IMR-90 (cell line): Measurements from ENCODE around the gene CDCP2. TPM values are rescaled to one million over a fixed set of nuclear protein-coding genes. Genes with fewer than 3 reads are reported as not detected.

ENCODE experiments used
- ATAC-seq: fragments of 200-7000 bp; cut with Tn5 transposase; 2 replicates; pipeline ENCODE4 v1.9.1; 2020; ENCODE audit warnings: low read depth, mild to moderate bottlenecking, moderate library complexity
- BruUV-seq: library from RNA; stranded (reverse); fragments of 400-500 nt; replicated peaks from 2 replicates; lab custom pipeline; 2021; lab: Mats Ljungman, UMichigan
- CTCF ChIA-PET: fragments of 300-600 bp; formaldehyde crosslinking; extraction: SDS; loops from one replicate; lab custom pipeline; 2021; ENCODE audit warnings: antibody characterized with exemption; lab: Yijun Ruan, JAX
- POLR2A ChIA-PET: fragments of 300-600 bp; sonication (Branson Sonifier 250); formaldehyde crosslinking; loops from one replicate; lab custom pipeline; 2022; ENCODE audit warnings: antibody characterized with exemption; ENCODE audit not compliant: unreplicated experiment; lab: Charles Lee
- DNase-seq: peaks from one replicate; pipeline ENCODE4 v3.0.0; 2013
- H2AFZ ChIP-seq: replicated peaks from 2 replicates; pipeline ENCODE3; 2013; ENCODE audit warnings: low read length, mild to moderate bottlenecking; ENCODE audit not compliant: poor library complexity
- H2AK5ac ChIP-seq: 2 replicates; pipeline ENCODE4 v1.6.1; 2013; ENCODE audit warnings: low read depth, low read length, inconsistent platforms
- H2AK9ac ChIP-seq: replicated peaks from 2 replicates; pipeline ENCODE3; 2013; ENCODE audit warnings: mild to moderate bottlenecking, low read depth, low read length, moderate library complexity; ENCODE audit not compliant: poor library complexity
- H2BK120ac ChIP-seq: 2 replicates; pipeline ENCODE4 v1.6.1; 2013; ENCODE audit warnings: low read depth, low read length, inconsistent platforms
- H2BK15ac ChIP-seq: 3 replicates; pipeline ENCODE4 v1.6.1; 2013; ENCODE audit warnings: low read depth, low read length, inconsistent platforms
- H2BK20ac ChIP-seq: 2 replicates; pipeline ENCODE4 v1.6.1; 2013; ENCODE audit warnings: low read depth, mild to moderate bottlenecking, inconsistent platforms, low read length, moderate library complexity
- H2BK5ac ChIP-seq: 2 replicates; pipeline ENCODE4 v1.6.1; 2013; ENCODE audit warnings: mild to moderate bottlenecking, low read depth, low read length, inconsistent platforms; ENCODE audit not compliant: poor library complexity, severe bottlenecking
- H3K14ac ChIP-seq: replicated peaks from 2 replicates; pipeline ENCODE4 v1.6.1; 2013; ENCODE audit warnings: low read depth, low read length, inconsistent platforms
- H3K18ac ChIP-seq: 2 replicates; pipeline ENCODE4 v1.6.1; 2013; ENCODE audit warnings: low read depth, low read length, control low read depth
- H3K23ac ChIP-seq: 2 replicates; pipeline ENCODE4 v1.6.1; 2013; ENCODE audit warnings: low read depth, low read length, inconsistent platforms
- H3K27ac ChIP-seq: 2 replicates; pipeline ENCODE4 v1.5.1; 2013; ENCODE audit warnings: mild to moderate bottlenecking, control low read depth, low read length; ENCODE audit not compliant: insufficient read depth
- H3K27me3 ChIP-seq: 2 replicates; pipeline ENCODE4 v1.6.1; 2013; ENCODE audit warnings: low read length; ENCODE audit not compliant: control insufficient read depth, insufficient read depth
- H3K36me3 ChIP-seq: 2 replicates; pipeline ENCODE4 v1.6.1; 2013; ENCODE audit warnings: low read length, mixed read lengths; ENCODE audit not compliant: control insufficient read depth, insufficient read depth
- H3K4ac ChIP-seq: 2 replicates; pipeline ENCODE4 v1.6.1; 2013; ENCODE audit warnings: low read depth, low read length, inconsistent platforms
- H3K4me1 ChIP-seq: 2 replicates; pipeline ENCODE4 v1.6.1; 2013; ENCODE audit warnings: low read length, mixed read lengths; ENCODE audit not compliant: control insufficient read depth, insufficient read depth
- H3K4me2 ChIP-seq: 2 replicates; pipeline ENCODE4 v1.6.1; 2013; ENCODE audit warnings: low read depth, mild to moderate bottlenecking, control low read depth, low read length, moderate library complexity
- H3K4me3 ChIP-seq: 2 replicates; pipeline ENCODE4 v1.5.1; 2013; ENCODE audit warnings: low read depth, mild to moderate bottlenecking, control low read depth, low read length, moderate library complexity; ENCODE audit not compliant: insufficient read depth
- H3K56ac ChIP-seq: 2 replicates; pipeline ENCODE4 v1.6.1; 2013; ENCODE audit warnings: low read length, inconsistent platforms; ENCODE audit not compliant: insufficient read depth; ENCODE audit errors: extremely low read depth
- H3K79me1 ChIP-seq, 2 experiments: 2 replicates each; pipeline ENCODE4 v1.6.1; 2013; ENCODE audit warnings: low read length in 2 of 2, inconsistent platforms in 1 of 2, low read depth in 1 of 2
- H3K9ac ChIP-seq: 2 replicates; pipeline ENCODE4 v1.6.1; 2013; ENCODE audit warnings: low read depth, low read length, control low read depth
- H3K9me1 ChIP-seq: 2 replicates; pipeline ENCODE4 v1.6.1; 2013; ENCODE audit warnings: low read length, inconsistent platforms; ENCODE audit not compliant: insufficient read depth
- H3K9me3 ChIP-seq: 2 replicates; pipeline ENCODE4 v1.6.1; 2013; ENCODE audit warnings: low read length; ENCODE audit not compliant: control insufficient read depth, insufficient read depth
- H4K20me1 ChIP-seq: 2 replicates; pipeline ENCODE4 v1.6.1; 2013; ENCODE audit warnings: low read length, inconsistent platforms; ENCODE audit not compliant: insufficient read depth
- H4K5ac ChIP-seq: 2 replicates; pipeline ENCODE4 v1.6.1; 2013; ENCODE audit warnings: mild to moderate bottlenecking, low read depth, low read length, control low read depth
- H4K8ac ChIP-seq, 2 experiments: 2 replicates each; pipeline ENCODE4 v1.6.1; 2013; ENCODE audit warnings: low read depth in 2 of 2, low read length in 2 of 2, control low read depth in 1 of 2, inconsistent platforms in 1 of 2
- H4K91ac ChIP-seq: 2 replicates; pipeline ENCODE4 v1.6.1; 2013; ENCODE audit warnings: low read depth, low read length, inconsistent platforms; ENCODE audit not compliant: insufficient read depth
- BHLHE40 ChIP-seq: fragments of 150-350 bp; IDR thresholded peaks from 2 replicates; pipeline ENCODE4 v1.6.1; 2016; ENCODE audit warnings: mild to moderate bottlenecking, low read depth, low read length
- CEBPB ChIP-seq: IDR thresholded peaks from 2 replicates; pipeline ENCODE4 v1.6.1; 2012; ENCODE audit warnings: low read depth, low read length, improper control_type of control experiment
- CHD1 ChIP-seq: IDR thresholded peaks from 2 replicates; pipeline ENCODE4 v1.6.1; 2012; ENCODE audit warnings: low read depth, low read length, improper control_type of control experiment
- CTCF ChIP-seq: conservative IDR thresholded peaks from 2 replicates; pipeline ENCODE4 v1.5.1; 2012; ENCODE audit warnings: mild to moderate bottlenecking, low read depth, low read length, improper control_type of control experiment
- FOS ChIP-seq: fragments of 150-350 bp; IDR thresholded peaks from 2 replicates; pipeline ENCODE4 v1.6.1; 2016; ENCODE audit warnings: low read depth, low read length
- MAFK ChIP-seq: IDR thresholded peaks from 2 replicates; pipeline ENCODE4 v1.6.1; 2012; ENCODE audit warnings: low read depth, low read length, improper control_type of control experiment
- MAZ ChIP-seq: IDR thresholded peaks from 2 replicates; pipeline ENCODE4 v1.6.1; 2012; ENCODE audit warnings: low read depth, mild to moderate bottlenecking, low read length, improper control_type of control experiment, moderate library complexity, borderline replicate concordance
- MXI1 ChIP-seq: IDR thresholded peaks from 2 replicates; pipeline ENCODE4 v1.6.1; 2012; ENCODE audit warnings: low read depth, mild to moderate bottlenecking, low read length, moderate library complexity, borderline replicate concordance
- NFE2L2 ChIP-seq: fragments of 150-350 bp; IDR thresholded peaks from 2 replicates; pipeline ENCODE4 v1.6.1; 2016; ENCODE audit warnings: low read depth, mild to moderate bottlenecking, low read length
- POLR2A ChIP-seq: IDR thresholded peaks from 2 replicates; pipeline ENCODE4 v1.6.1; 2012; ENCODE audit warnings: mild to moderate bottlenecking, low read depth, low read length
- RAD21 ChIP-seq: IDR thresholded peaks from 2 replicates; pipeline ENCODE4 v1.6.1; 2012; ENCODE audit warnings: low read length, improper control_type of control experiment
- RCOR1 ChIP-seq: IDR thresholded peaks from 2 replicates; pipeline ENCODE4 v1.6.1; 2012; ENCODE audit warnings: mild to moderate bottlenecking, low read length, improper control_type of control experiment; ENCODE audit not compliant: insufficient replicate concordance
- RFX5 ChIP-seq: IDR thresholded peaks from 2 replicates; pipeline ENCODE4 v1.8.0; 2012; ENCODE audit warnings: low read depth, mild to moderate bottlenecking, low read length, moderate library complexity
- SMC3 ChIP-seq: fragments of 150-350 bp; IDR thresholded peaks from 2 replicates; pipeline ENCODE4 v1.6.1; 2016; ENCODE audit warnings: low read depth, mild to moderate bottlenecking, antibody characterized with exemption, low read length, moderate library complexity
- WGBS, 2 experiments: methylation state at CpG; one replicate each; pipeline versions ENCODE4 v1.1.5 to v1.1.7; 2013; ENCODE audit warnings: missing lambda C conversion rate in 2 of 2; ENCODE audit not compliant: insufficient read length in 1 of 2; ENCODE audit errors: extremely low coverage in 2 of 2; 5-methylcytosine and 5-hydroxymethylcytosine counted together
- dilution Hi-C: fragments of 300-500 bp; cut with HindIII; formaldehyde crosslinking; loops from one replicate; pipeline ENCODE4 v1.14.3; 2018; ENCODE audit warnings: low sequenced_read_pairs; ENCODE audit not compliant: unreplicated experiment
- in situ Hi-C: fragments of 300-500 bp; cut with MboI; formaldehyde crosslinking; loops from 3 replicates; pipeline ENCODE4 v1.14.3; 2019; ENCODE audit warnings: low sequenced_read_pairs, inconsistent platforms, mixed read lengths
- intact Hi-C: fragments of 100-400 bp; cut with micrococcal nuclease; formaldehyde crosslinking; loops from 2 replicates; pipeline ENCODE4 v1.10.0; 2022
- polyA plus RNA-seq, 3 experiments: library from polyadenylated mRNA; depleted of rRNA; stranded (reverse); fragments of >200 nt; gene quantifications; 2 replicates each; pipeline ENCODE4 v1.2.3, GENCODE V29; 2012; ENCODE audit warnings: low replicate concordance in 1 of 3
- total RNA-seq: library from RNA; depleted of rRNA; stranded (reverse); fragments of >200 nt; gene quantifications from 2 replicates; pipeline ENCODE4 v1.2.3, GENCODE V29; 2012
- TF ChIP-seq, protein P1 (sequence below): fragments of 150-350 bp; IDR thresholded peaks from 2 replicates; pipeline ENCODE4 v1.6.1; 2017; ENCODE audit warnings: mild to moderate bottlenecking, antibody characterized with exemption, low read length, low read depth

CDCP2 gene
- total and polyA plus RNA-seq, 2 of the 4 experiments (the other 2 are of a cell fraction) = not detected

DNA sequence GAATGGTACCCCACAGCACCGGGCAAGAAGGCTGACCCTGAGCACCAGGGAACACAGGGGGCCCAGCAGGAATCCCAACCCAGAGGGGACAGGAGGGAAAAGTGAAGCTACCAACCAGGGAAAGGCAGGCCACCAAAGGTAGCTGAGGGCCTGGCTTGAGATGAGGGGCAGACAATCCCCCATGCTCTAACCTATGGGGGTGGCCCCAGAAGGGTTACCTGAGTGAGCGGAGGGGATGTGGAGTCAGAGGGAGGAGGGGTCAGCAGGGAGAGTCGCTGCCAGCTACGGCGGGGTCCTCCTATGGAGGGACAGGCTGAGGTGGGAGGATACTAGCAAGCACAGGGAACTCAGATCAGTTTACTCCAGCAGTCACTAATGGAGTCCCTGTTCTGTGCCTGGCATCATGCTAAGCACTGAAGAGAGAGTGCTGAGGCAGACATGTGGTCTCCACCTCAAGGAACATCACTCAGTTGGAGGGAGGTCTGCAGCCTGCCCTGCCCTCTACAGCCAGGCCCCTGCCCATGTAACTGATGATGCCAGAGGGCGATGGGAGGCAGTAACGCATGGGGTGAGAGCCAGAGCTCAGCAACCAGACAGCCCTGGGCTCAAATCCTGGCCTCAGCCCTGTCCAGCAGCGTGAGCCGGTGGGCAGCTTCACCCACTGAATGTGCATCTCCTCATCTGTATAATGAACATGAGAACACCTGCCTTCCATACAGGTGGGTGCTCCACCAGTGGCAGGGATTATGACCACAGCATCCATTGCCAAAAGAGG lies 25.7 kb upstream of the CDCP2 start:
- no peak overlapping the region for H4K8ac ChIP-seq
- H2AK5ac ChIP-seq = no peak overlapping the region
- H3K27ac ChIP-seq = no peak overlapping the region
- dilution Hi-C loops = no loop called here
- H3K9me3 ChIP-seq = no peaks in the 10 kb centered on the region
- H3K27me3 ChIP-seq = no peaks in the 10 kb centered on the region
- H3K36me3 ChIP-seq = peaks cover 2% of the 10 kb centered on the region; the same call in 1 of the 2 replicates
- no peak overlapping the region for H2AK9ac ChIP-seq
- POLR2A ChIA-PET = no interaction called here
- CTCF ChIA-PET = interaction anchor here (0.6 kb wide), 1 partner anchor 363 kb away, joined by 3 read pairs; no protein-coding TSS in a partner anchor
- H3K4me3 ChIP-seq = no peak overlapping the region
- H3K23ac ChIP-seq = no peak overlapping the region
- H4K5ac ChIP-seq = no peak overlapping the region
- H3K18ac ChIP-seq = no peak overlapping the region
- no peak overlapping the region for H2BK120ac ChIP-seq
- no peak overlapping the region for H2BK20ac ChIP-seq
- H2BK5ac ChIP-seq = no peak overlapping the region
- no peaks in the 10 kb centered on the region for H3K9me1 ChIP-seq
- WGBS, 2 experiments = 87% methylated on average over 3 of the region's 9 CpGs; no CpG with 5 or more reads in 1 of the 2 experiments
- H3K56ac ChIP-seq = no peak overlapping the region
- ATAC-seq (no peak), DNase-seq (no peak)
- no peak overlapping the region for H3K9ac ChIP-seq
- no peaks in the 10 kb centered on the region for H3K4me1 ChIP-seq
- no peak overlapping the region for H4K91ac ChIP-seq
- H3K4me2 ChIP-seq = no peak overlapping the region
- H2AFZ ChIP-seq = no peak overlapping the region
- in situ Hi-C loops = no loop called here
- intact Hi-C loops = no loop called here
- no peak overlapping the region for H2BK15ac ChIP-seq
- no TSS peak for BruUV-seq
- H3K4ac ChIP-seq = no peak overlapping the region
- no peaks in the 10 kb centered on the region for H4K20me1 ChIP-seq
- no peaks in the 10 kb centered on the region for H3K79me1 ChIP-seq
- H3K14ac ChIP-seq = no peak overlapping the region
- TF ChIP-seq NFE2L2 = no peak
- no peak for TF ChIP-seq RAD21
- TF ChIP-seq CEBPB = no peak
- TF ChIP-seq CHD1 = no peak
- TF ChIP-seq MXI1 = no peak
- no peak for TF ChIP-seq CTCF
- no peak for TF ChIP-seq POLR2A
- TF ChIP-seq BHLHE40 = no peak
- TF ChIP-seq MAZ = no peak
- no peak for TF ChIP-seq MAFK
- TF ChIP-seq FOS = no peak
- TF ChIP-seq RFX5 = no peak
- no peak for TF ChIP-seq SMC3
- TF ChIP-seq RCOR1 = no peak
- TF ChIP-seq, protein P1, sequence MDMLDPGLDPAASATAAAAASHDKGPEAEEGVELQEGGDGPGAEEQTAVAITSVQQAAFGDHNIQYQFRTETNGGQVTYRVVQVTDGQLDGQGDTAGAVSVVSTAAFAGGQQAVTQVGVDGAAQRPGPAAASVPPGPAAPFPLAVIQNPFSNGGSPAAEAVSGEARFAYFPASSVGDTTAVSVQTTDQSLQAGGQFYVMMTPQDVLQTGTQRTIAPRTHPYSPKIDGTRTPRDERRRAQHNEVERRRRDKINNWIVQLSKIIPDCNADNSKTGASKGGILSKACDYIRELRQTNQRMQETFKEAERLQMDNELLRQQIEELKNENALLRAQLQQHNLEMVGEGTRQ = no peak
